AG04449 (cell line): ENCODE measurements around the gene ALG11.
"Not testable (repeated sequence)": the region's sequence is repeated elsewhere in the genome, so short reads cannot be mapped to it uniquely, and the experiment has no call there.

Experiments
- CTCF ChIA-PET: fragments of 350-600 bp; formaldehyde crosslinking; extraction: SDS; loops from one replicate; lab custom pipeline; 2021; ENCODE audit warnings: antibody characterized with exemption; lab: Yijun Ruan, JAX
- POLR2A ChIA-PET: fragments of 400-600, 350-600 bp; formaldehyde crosslinking; extraction: SDS; loops from one replicate; lab custom pipeline; 2020; ENCODE audit warnings: antibody characterized with exemption, inconsistent platforms; lab: Yijun Ruan, JAX
- DNase-seq: peaks from one replicate; pipeline ENCODE4 v3.0.0-alpha.2; 2010; ENCODE audit warnings: low read depth, low spot score
- H3K4me3 ChIP-seq: 2 replicates; pipeline ENCODE4 v1.5.1; 2011; ENCODE audit warnings: low read depth, mild to moderate bottlenecking, control low read depth, low read length
- TF ChIP-seq, protein P1 (sequence below): IDR thresholded peaks from one replicate; pipeline ENCODE4 v1.5.1; 2011; ENCODE audit warnings: mild to moderate bottlenecking, moderate library complexity, low read length, control low read depth, inconsistent platforms; ENCODE audit not compliant: insufficient read depth; ENCODE audit errors: missing control alignments

The ALG11 gene

DNA sequence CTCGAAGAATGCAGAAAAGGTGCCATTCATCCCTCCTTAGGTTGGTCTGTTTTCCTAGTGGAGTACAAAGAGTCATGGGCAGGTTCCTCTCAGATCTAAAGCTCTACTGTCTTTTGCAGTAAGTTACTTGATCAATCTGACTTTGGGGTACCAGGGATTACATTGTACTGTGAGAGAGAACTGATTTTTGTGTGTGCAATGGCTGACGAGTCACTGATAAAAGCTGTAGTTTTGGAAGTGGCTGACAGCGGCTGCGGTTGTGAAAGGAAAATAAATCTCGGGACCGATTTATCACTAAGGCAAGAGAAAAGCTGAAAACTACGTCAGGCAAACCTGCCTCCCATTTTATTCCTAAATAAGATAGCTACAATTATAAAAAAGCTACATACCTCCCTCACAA is 39.2 kb downstream of the ALG11 start:
- POLR2A ChIA-PET = no interaction called here
- CTCF ChIA-PET = interaction anchor here (0.8 to 1.3 kb wide), 2 partner anchors 16 to 34 kb away, joined by 3 read pairs; no protein-coding TSS in a partner anchor
- H3K4me3 ChIP-seq = no peak overlapping the region
- DNase-seq = no peak
- TF ChIP-seq, protein P1, sequence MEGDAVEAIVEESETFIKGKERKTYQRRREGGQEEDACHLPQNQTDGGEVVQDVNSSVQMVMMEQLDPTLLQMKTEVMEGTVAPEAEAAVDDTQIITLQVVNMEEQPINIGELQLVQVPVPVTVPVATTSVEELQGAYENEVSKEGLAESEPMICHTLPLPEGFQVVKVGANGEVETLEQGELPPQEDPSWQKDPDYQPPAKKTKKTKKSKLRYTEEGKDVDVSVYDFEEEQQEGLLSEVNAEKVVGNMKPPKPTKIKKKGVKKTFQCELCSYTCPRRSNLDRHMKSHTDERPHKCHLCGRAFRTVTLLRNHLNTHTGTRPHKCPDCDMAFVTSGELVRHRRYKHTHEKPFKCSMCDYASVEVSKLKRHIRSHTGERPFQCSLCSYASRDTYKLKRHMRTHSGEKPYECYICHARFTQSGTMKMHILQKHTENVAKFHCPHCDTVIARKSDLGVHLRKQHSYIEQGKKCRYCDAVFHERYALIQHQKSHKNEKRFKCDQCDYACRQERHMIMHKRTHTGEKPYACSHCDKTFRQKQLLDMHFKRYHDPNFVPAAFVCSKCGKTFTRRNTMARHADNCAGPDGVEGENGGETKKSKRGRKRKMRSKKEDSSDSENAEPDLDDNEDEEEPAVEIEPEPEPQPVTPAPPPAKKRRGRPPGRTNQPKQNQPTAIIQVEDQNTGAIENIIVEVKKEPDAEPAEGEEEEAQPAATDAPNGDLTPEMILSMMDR = no peak

DNA sequence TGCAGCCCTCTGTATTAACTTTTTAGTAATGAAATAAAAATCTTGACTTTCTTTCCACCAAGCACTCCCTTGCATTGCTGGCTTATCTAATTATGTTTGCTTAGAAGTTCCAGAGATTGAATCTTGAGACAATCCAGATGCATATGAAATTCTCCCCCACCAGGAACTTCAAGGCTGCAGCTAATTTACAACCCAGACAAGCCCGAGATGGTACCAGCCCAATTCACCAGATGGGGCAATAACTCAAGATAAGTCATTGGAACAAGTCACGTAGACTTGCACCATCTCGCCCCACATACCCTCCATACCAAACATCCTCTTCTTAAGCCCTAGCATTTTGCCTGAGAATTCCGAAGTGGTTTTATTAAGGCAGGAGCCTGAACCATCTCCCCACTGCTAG is 41.3 kb downstream of the ALG11 start:
- H3K4me3 ChIP-seq = no peak overlapping the region
- CTCF ChIA-PET = no interaction called here
- POLR2A ChIA-PET = no interaction called here
- peak; percentile 47 for DNase-seq
- TF ChIP-seq, protein P1 = no peak

DNA sequence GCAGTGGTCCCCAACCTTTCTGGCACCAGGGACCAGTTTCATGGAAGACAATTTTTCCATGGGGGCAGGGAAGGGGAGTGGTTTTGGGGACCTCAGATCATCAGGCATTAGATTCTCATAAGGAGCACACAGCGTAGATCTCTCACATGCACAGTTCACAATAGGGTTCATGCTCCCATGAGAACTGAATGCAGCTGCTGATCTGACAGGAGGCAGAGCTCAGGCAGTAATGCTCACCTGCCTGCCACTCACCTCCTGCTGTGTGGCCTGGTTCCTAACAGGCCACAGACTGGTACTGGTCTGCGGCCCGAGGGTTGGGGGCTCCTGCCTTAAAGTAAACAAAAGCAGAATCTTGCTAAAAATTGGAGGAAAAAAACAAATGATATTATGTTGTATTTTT is 48.9 kb downstream of the ALG11 start:
- POLR2A ChIA-PET, DNase-seq, H3K4me3 ChIP-seq: not testable (repeated sequence)
- CTCF ChIA-PET = interaction anchor here (1.5 to 2.4 kb wide), 2 partner anchors 10 to 67 kb away, joined by 7 to 8 read pairs; no protein-coding TSS in a partner anchor

DNA sequence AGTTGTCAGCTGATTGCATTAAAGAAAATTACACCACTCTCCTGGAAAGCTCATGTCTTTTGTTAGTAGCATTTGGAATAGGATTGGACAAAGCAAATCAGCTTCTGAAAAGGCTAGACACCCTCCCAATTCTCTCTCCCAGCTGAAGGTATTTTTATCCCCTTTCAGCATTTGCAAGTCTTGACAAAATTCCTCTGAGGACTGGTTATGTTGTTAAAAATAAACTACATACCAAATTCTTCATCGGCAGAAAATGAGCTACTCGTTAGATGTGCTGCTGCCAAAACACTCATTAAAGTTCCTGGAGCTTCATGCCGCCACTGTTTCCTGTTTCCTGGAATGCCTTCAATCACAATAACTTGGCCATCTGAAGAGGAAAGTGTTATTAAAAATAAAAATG is 49.4 kb downstream of the ALG11 start:
- peak; percentile 16 for DNase-seq
- H3K4me3 ChIP-seq = no peak overlapping the region
- TF ChIP-seq, protein P1 = no peak
- ChIA-PET CTCF (interaction anchor here (1.5 to 2.4 kb wide), 2 partner anchors 10 to 66 kb away, joined by 7 to 8 read pairs; no protein-coding TSS in a partner anchor), POLR2A (no interaction called here)

DNA sequence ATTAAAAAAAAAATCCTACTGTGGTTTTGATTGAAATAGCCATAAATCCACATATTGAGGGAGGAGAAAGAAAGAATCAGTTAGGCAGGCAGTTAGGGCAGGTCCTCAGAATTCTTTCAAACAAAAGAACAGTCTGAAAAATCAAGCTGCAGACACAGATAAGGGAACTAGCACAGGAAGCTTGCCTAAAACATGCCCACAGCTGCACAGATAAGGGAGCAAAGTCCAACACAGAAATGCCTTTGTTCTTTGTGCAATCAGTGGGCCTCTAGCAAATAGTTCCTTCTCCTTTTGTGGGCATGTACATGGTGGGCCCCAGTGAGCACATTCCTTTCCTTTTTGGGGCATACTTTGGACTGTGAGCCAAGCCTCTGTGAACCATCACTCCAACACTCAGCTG is 55.0 kb downstream of the ALG11 start:
- no peak for DNase-seq
- POLR2A ChIA-PET = no interaction called here
- CTCF ChIA-PET = interaction anchor here (1.2 kb wide), 1 partner anchor 16 kb away, joined by 3 read pairs; no protein-coding TSS in a partner anchor
- TF ChIP-seq, protein P1 = no peak
- no peak overlapping the region for H3K4me3 ChIP-seq

DNA sequence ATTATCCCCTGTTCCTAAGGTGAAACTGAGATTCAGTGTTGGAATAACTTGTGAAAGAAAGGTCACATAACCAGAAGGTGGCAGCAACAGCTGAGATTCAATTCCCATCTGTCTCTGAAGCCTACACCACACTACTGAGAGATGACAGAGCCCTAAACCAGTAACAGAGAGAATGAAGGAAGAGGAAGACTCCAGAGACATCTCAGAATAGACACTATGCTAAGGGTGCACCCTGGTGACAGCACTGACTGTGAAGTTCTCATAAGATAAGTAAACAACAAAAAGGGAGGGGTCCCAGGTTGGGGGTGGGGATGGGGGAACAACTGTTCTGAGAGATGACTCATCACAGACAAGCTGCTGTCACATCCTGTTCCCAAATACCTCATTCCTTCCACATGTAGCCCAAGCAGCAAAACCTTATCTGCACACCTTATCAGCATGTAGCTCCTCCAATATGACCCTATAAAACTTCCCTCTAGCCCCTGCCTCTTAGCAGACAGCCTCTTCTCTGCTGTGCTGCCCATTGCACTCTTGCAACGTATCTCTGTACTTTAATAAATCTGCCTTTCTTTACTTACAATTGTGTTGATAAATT is 58.8 kb downstream of the ALG11 start:
- H3K4me3 ChIP-seq = no peak overlapping the region
- CTCF ChIA-PET = interaction anchor here (0.9 to 3.5 kb wide), 4 partner anchors 10 to 129 kb away, joined by 3 to 16 read pairs (median 6); partner anchors contain the start of gene NEK5
- POLR2A ChIA-PET = interaction anchor here (0.6 kb wide), 1 partner anchor 668 kb away, joined by 3 read pairs; no protein-coding TSS in a partner anchor
- TF ChIP-seq, protein P1 = peak; percentile 18
- no peak for DNase-seq
